ENCODE data around the gene SMTN.

SMTN gene

DNA sequence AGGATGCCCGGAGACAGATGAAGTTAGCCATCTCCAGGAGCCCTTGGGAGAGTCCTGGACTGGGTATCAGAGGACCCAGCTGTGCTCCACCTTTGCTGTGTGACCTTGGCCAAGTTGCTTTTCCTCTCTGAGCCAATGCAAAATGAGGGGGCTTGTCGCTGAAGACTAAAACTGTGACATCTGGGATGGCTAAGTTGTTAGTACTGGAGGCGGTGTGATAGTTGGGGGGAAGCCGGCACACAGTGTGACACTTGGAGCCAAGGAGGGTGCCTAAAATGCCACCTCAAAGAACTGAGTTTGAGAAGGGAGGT lies 42.1 kb downstream of the SMTN start:
- FAIRE-seq (no peak), DNase-seq (ENCODE audit: insufficient read length, low spot score) (no peak)

DNA sequence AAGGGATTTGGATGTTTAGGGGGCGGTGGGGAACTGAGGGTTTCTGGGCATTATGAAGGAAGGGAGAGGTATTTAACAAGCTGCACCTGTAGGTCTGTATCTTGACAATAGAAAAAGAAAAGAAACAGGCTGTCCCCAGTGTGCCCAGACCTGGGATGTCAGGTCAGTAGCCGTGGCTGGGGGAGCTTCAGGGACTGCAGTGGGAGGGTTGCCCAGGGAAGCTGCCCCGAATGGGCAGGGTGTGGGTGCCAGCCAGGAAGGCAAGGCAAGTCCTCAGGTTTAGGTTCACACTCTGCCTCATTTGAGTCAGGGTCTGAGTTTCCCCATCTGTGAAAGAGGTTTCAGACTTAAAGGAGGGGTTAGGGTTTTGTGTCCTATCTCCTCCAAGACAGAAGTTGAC lies 43.2 kb downstream of the SMTN start:
- FAIRE-seq (no peak), DNase-seq (ENCODE audit: insufficient read length, low spot score) (no peak)

DNA sequence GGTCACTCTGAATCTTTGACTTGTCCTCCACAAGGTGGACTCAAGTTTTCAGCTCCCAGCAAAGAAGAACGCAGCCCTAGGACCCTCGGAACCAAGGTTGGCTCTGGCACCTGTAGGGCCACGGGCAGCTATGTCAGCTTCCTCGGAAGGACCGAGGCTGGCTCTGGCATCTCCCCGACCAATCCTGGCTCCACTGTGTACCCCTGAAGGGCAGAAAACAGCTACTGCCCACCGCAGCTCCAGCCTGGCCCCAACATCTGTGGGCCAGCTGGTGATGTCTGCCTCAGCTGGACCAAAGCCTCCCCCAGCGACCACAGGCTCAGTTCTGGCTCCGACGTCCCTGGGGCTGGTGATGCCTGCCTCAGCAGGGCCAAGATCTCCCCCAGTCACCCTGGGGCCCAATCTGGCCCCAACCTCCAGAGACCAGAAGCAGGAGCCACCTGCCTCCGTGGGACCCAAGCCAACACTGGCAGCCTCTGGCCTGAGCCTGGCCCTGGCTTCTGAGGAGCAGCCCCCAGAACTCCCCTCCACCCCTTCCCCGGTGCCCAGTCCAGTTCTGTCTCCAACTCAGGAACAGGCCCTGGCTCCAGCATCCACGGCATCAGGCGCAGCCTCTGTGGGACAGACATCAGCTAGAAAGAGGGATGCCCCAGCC lies 43.8 kb downstream of the SMTN start:
- FAIRE-seq (no peak), DNase-seq (ENCODE audit: insufficient read length, low spot score) (no peak)

DNA sequence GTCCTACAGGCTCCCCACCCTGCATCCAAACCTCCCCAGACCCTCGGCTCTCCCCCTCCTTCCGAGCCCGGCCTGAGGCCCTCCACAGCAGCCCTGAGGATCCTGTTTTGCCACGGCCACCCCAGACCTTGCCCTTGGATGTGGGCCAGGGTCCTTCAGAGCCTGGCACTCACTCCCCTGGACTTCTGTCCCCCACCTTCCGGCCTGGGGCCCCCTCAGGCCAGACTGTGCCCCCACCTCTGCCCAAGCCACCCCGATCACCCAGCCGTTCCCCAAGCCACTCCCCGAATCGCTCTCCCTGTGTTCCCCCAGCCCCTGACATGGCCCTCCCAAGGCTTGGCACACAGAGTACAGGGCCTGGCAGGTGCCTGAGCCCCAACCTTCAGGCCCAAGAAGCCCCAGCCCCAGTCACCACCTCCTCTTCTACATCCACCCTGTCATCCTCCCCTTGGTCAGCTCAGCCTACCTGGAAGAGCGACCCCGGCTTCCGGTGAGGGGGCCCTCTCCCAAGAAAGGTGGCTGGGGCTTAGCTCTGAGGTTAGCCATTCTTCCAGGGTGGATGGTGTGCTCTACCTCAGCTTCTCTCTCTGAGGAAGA lies 44.5 kb downstream of the SMTN start:
- no peak for FAIRE-seq
- no peak for DNase-seq (ENCODE audit: insufficient read length, low spot score)

DNA sequence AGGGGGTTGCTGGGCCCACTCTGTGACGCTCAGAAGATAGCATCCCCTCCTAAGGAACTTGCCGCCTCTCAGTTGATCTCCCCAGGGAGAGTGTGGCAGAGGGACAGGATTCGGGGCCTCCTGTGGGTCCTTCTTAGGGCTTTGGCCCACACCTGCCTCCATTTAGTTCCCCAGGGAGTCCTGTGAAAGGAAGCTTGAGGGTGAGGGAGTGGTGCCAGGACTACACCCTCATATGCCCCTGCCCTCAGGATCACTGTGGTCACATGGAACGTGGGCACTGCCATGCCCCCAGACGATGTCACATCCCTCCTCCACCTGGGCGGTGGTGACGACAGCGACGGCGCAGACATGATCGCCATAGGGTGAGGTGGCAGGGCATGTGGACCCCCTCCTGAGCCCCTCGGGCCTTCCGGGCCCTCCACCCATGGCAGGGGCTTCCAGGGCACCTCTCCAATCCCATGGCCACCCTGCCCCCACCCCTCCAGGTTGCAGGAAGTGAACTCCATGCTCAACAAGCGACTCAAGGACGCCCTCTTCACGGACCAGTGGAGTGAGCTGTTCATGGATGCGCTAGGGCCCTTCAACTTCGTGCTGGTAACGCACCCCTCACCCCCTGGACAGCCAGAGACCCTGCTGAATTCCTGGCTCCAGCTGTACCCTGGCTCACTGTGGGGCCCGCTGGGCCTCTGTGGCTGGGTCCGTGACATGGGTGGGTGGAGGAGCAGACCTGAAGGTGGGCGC lies 45.2 kb downstream of the SMTN start:
- DNase-seq (ENCODE audit: insufficient read length, low spot score), result no peak
- FAIRE-seq, result no peak

DNA sequence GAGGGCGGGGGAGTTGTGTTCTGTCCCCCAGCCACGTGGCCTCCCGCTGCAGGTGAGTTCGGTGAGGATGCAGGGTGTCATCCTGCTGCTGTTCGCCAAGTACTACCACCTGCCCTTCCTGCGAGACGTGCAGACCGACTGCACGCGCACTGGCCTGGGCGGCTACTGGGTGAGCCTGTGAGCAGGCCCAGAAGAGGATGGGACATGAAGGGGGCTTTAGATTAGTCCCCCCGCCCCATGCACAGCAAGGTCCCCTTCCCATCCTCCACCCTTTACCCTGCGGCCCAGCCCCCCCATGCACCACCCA lies 45.7 kb downstream of the SMTN start:
- DNase-seq (ENCODE audit: insufficient read length, low spot score) (no peak), FAIRE-seq (no peak)

DNA sequence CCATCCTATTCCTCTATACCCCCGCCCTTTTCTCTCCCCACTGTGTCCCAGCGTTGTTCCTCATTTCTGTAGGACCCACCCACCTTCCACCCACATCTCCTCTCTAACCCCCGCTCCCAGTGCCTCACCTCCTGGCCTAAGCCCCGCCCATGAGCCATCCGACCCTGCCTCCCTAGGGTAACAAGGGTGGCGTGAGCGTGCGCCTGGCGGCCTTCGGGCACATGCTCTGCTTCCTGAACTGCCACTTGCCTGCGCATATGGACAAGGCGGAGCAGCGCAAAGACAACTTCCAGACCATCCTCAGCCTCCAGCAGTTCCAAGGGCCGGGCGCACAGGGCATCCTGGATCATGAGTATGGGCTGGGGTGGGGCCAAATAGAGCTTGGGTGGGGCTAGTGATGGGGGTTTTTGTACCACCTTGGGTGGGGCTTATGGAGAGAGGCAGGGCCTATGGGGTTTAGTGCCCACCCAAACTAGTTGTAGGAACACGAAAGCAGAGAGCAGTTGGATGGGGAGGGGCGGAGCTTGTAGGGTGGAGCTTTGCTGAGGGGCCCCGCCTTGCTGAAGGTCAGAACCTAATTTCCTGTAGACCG lies 46.2 kb downstream of the SMTN start:
- no peak for FAIRE-seq
- no peak for DNase-seq (ENCODE audit: insufficient read length, low spot score)

DNA sequence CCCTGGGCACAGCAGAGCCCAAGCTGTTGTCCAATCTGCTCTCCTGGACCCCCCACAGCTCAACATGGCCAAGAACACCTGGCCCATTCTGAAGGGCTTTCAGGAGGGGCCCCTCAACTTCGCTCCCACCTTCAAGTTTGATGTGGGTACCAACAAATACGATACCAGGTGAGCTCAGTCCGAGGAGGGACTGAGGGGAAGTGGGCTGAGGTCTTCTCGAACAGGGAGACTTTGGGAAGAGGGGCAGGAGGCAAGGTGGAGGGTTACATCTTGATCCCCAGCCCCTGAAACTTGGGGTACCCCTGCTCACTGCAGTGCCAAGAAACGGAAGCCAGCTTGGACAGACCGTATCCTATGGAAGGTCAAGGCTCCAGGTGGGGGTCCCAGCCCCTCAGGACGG lies 47.0 kb downstream of the SMTN start:
- FAIRE-seq, result no peak
- no peak for DNase-seq (ENCODE audit: insufficient read length, low spot score)

DNA sequence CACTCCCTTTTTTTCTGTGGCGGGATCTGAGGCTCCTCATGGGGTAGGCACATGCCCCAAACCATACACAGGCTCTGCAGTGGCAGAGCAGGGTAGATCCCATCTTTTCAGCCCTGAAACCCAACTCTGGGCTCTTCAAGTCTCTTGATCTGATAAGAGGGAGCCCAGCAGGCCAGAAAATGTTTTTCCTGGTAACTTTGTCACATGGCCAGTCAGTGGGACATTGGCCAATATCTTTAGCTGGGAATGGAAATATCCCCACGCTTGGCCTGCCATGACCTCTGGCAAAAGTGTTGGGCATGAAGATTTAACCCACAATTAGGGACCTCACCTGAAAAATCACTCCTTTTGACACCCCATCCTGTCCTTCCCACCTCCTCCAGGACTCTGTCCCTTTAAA lies 49.8 kb downstream of the SMTN start:
- no peak for FAIRE-seq
- no peak for DNase-seq (ENCODE audit: insufficient read length, low spot score)

DNA sequence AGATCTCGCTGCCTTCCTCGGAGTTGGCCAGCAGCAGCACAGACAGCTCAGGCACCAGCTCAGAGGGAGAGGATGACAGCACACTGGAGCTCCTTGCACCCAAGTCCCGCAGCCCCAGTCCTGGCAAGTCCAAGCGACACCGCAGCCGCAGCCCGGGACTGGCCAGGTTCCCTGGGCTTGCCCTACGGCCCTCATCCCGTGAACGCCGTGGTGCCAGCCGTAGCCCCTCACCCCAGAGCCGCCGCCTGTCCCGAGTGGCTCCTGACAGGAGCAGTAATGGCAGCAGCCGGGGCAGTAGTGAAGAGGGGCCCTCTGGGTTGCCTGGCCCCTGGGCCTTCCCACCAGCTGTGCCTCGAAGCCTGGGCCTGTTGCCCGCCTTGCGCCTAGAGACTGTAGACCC lies 52.8 kb downstream of the SMTN start:
- DNase-seq (ENCODE audit: insufficient read length, low spot score), result no peak

DNA sequence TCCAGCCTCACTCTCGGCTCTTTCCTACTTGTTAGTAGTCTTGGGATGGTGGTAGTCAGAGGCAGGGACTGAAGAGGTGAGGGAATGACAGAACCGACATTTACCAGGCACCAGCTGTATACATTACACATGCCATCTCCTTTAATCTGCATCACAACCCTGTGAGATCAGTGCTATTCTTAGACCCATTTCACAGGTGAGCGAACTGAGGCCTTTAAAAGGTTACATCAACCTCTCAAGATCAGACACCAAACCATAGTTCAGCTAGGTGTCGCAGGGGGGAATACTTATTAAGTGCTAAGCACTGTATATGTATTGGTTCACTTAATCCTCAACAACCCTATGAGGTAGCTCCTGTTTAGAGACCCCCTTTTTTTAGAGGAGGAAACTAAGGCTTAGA lies 53.6 kb downstream of the SMTN start:
- no peak for FAIRE-seq
- no peak for DNase-seq (ENCODE audit: insufficient read length, low spot score)

More for the DNA sequence above, 52.8 kb downstream of the SMTN start:
- FAIRE-seq, result no peak

DNA sequence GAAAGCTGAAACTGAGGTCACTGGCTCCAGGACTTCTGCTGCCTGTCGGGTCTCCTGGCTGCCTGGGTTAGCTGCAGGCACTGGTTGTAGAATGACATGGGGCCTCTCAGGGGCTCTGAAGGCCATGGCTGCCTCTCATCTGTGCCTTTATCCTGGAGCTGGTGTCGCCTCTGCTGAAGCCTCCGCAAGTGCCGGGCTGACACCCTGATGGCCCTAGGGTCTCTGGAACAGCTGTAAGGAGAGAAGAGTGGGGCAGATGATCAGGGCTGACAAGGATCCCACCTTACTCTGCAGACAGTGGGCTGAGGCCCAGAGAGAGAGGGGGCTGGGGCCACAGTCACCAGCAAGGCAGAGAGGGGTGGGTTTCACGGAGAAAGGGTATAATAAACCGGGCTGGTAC lies 54.6 kb downstream of the SMTN start:
- no peak for DNase-seq (ENCODE audit: insufficient read length, low spot score)
- no peak for FAIRE-seq

DNA sequence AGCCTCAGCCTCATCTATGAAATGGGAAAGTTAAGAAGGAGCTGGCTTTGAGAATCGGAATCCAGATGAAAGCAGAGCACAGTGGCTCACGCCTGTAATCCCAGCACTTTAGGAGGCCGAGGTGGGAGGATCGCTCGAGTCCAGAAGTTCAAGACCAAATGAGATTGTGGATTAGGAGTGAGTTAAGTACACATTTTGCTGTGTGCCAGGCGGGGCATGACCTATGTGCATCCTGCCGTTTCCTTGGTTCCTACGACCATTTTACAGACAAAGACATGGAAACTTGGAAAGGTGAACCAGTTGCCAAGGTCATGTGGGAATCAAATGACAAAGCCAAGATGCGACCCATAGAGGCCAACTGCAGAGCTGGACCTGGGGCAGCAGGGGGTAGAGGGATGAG lies 55.0 kb downstream of the SMTN start:
- no peak for DNase-seq (ENCODE audit: insufficient read length, low spot score)
- FAIRE-seq, result no peak

DNA sequence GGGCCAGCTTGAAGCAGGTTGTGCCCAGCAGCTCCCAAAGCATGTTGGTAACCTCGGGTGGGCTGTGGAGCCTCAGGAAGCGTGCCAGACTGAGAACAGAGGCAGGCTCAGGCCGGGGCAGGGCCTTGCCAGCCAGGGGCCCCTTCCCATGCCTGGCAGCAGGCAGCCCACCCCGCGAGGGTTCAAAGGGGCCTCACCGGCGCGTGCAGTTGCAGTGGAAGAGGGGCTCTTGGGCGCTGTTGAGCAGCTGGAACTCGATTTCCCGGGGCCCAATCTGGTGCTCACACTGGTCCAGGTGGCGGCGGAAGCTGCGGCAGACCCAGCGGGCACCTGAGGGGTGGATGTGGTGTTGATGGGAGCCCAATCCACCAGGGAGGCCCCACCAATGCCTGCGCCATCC lies 55.6 kb downstream of the SMTN start:
- DNase-seq (ENCODE audit: insufficient read length, low spot score) (no peak), FAIRE-seq (no peak)

DNA sequence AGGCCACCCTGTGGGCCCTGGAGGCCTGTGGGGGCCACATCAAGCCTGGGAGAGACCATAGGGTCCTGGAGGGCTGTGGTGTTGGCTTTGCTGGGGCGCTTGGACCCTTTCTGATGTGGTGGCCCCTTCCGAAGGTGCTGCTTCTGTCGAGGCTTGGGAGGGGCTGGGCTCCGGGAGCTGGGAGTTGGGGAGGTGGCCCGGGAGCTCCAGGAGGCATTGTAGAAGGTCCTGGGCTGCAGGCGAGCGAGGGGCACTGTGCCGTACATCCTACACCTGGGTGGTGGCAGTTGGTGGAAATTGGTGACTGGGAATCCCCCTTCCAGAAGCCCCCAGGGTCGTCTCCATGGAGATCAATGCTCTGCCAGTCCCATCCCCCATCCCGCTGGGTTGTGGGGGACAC lies 56.6 kb downstream of the SMTN start:
- FAIRE-seq (no peak), DNase-seq (ENCODE audit: insufficient read length, low spot score) (no peak)

DNA sequence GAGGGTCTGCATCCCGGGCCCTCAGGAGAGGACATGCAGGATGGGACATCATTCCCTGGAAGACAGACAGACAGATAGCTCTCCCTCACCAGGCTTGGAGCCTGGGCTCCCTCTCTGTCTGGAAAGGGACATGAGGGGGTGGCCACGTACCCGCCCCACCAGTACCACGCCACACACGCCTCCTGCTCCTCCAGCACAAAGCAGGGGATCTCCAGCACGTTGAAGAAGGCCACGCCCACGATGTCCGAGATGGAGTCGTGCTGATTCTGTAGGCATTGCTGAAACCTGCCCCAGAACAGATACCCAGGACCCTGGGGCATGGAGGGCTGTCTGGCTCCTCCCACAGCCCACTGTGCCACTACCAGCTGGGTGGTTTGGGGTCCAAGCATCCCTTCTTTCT lies 57.0 kb downstream of the SMTN start:
- FAIRE-seq, result no peak
- DNase-seq (ENCODE audit: insufficient read length, low spot score), result no peak

DNA sequence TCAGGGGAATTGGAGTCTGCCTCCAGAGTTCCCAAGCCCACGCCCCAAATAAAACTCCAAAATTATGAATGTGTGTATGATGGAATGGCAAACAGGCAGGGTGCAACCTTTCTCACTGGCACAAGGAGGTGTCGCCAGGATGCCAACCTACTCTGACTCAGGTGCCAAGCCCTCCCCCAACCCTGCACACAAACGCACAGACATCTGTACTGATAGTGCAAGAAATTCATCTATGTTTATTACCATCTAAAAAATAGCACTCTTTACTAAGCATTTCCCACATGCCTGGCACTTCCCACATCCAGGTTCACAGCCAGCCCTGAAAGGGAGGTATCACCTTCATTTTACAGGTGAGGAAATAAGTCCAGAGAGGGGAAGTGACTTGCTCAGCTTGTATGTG lies 57.9 kb downstream of the SMTN start:
- DNase-seq (ENCODE audit: insufficient read length, low spot score) (no peak), FAIRE-seq (no peak)

DNA sequence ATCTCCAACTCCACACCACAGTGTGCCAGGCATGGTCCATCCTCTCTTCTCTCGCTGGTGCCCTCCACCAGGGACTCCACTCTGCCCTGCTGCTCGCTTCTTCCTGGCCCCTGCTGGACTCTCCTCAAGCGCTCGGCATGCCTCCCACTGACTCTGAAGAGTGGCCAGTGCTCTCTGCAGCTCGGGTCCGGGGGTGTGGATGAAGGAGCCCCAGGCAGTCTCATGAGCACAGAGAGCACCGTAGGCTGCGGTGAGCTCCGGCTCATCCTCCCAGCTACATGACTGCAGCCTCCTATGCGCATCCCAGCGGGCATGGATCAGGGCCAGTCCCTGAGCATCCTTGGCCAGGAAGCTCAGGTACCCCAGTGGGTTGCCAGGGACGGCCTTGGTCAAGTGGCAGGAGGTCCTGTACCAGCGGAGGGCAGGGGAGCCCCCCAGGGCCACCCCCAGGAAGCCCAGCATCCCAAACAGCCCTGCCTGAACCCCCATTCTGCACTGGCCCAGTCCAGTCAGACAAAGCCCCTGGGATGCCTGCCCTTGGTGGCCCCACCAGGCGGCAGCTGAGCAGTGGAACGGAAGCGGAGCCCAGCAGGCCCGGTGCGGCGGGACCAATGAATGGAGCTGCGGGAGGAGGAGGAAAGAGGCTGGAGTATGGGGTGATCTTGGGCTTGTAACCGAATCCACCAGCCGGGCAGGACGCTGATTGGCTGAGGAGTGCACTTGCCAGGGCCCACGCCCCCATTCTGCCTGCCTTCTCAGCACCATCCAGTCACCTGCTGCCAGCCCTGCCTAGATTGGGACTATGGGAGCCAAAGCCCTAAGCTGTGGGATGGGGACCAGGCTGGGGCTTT lies 59.0 kb downstream of the SMTN start, which contains the start of gene PLA2G3:
Gene PLA2G3, minus strand, starts transcription at position 643 of the 851 bp plus-strand sequence. Its CDS starts 154 bp downstream, at position 489.
- DNase-seq (ENCODE audit: insufficient read length, low spot score), result no peak

DNA sequence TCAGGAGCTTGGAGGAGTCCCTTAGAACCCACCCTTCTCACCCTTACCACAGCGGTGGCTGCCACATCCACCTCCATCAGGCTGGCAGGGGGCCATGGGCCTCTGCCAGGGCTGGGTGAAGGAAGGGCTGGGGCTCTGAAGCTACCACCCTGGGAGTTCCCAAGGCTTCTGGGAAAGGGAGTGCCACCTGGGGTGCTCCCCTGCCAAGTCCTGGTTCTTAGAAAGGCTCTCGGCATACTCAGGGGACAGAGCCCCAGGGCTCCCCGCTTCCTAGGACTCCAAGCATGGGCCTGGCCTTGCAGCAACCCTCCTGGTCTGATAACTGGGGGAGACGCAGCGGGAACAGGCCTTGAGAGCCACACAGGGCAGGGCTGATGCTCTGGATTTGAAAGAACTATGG lies 59.6 kb downstream of the SMTN start:
- no peak for FAIRE-seq
- DNase-seq (ENCODE audit: insufficient read length, low spot score), result no peak

More for the DNA sequence above, 59.0 kb downstream of the SMTN start, which contains the start of gene PLA2G3:
- no peak for FAIRE-seq

DNA sequence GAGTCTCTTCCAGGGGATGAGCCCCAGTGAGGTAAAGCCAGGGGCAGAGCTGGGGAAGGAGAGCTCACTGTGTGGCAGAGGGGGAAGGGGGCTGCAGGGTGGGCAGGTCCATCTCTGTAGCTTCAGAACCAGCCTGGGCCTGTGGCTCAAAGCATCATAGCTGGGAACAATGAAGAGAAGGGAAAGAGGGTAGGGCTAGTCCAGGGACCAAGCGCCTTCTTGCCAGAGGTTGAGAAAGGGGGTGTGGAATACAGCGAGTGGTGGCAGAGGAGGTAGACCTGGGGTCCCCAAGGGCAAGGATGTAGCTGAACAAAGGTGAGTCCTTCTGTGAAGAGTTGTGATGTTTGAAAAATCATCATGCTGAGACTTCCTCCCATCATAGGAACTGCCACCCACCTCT lies 60.4 kb downstream of the SMTN start:
- FAIRE-seq (no peak), DNase-seq (ENCODE audit: insufficient read length, low spot score) (no peak)

DNA sequence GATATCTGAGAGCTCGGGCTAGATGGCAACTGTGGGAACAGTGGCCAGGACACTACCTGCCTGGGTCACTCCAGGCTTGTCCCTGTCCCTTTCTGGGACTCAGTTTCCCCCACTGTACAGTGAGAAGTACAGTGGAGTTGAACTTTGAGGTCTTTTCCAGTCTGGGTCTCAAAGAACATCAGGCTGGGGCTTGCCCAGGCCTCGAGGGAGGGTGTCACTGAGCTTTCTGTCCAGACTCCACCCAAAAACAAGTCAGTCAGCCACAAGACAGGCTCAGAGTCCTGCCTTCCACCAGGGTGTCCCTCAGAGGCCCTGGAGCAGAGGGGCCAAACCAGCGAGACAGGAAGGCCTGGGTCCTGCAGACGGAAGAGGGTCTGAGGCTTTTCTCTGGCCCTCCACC lies 61.2 kb downstream of the SMTN start:
- DNase-seq (ENCODE audit: insufficient read length, low spot score), result peak; percentile 4
- no peak for FAIRE-seq
